OCI-M2 (cell line): ENCODE data around the gene RABL6.
"Not testable (repeated sequence)": the region's sequence is repeated elsewhere in the genome, so short reads cannot be mapped to it uniquely, and the experiment has no call there.

Experiments
- DNase-seq: peaks from one replicate; lab custom pipeline; 2025; ENCODE audit not compliant: unreplicated experiment; lab: John Stamatoyannopoulos, UW

RABL6 gene

GRCh38 chr9:136832581-136832980 lies 24.8 kb downstream of the RABL6 start:
- DNase-seq: no peak

GRCh38 chr9:136833381-136834048 lies 25.8 kb downstream of the RABL6 start:
- not testable (repeated sequence) for DNase-seq

DNA sequence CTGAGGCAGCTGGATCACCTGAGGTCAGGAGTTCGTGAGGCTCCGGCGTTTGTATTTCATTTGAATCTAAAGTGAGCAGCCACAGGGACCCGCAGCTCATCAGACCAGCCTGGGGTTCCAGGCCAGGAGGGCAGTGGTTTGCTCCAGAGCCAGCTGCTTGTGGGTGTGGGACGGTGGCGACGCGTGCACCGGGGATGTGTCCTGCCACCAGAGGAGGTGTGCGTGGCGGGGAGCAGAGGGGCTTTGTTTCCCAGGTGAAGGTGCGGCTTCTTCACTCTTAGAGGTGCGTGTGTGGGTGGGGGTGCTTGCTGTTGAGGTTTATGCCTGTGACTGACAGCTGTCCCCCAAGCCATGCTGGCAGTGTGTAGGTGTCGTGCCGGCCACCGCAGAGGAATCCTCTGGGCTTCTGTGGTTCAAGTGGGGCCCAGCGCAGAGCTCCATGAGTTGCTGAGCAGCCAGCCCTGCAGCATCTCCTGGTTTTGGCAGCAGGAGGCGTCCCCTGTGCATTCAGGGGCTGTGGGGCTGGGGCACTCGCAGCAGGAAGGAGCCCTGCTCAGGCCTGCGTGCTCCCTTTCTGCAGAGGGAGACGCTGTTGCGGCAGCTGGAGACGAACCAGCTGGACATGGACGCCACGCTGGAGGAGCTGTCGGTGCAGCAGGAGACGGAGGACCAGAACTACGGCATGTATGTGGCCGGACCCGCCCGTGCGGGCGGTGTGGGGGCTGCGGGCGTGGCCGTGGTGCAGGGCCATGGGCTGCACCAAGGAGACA lies 27.6 kb downstream of the RABL6 start:
- DNase-seq: no peak

DNA sequence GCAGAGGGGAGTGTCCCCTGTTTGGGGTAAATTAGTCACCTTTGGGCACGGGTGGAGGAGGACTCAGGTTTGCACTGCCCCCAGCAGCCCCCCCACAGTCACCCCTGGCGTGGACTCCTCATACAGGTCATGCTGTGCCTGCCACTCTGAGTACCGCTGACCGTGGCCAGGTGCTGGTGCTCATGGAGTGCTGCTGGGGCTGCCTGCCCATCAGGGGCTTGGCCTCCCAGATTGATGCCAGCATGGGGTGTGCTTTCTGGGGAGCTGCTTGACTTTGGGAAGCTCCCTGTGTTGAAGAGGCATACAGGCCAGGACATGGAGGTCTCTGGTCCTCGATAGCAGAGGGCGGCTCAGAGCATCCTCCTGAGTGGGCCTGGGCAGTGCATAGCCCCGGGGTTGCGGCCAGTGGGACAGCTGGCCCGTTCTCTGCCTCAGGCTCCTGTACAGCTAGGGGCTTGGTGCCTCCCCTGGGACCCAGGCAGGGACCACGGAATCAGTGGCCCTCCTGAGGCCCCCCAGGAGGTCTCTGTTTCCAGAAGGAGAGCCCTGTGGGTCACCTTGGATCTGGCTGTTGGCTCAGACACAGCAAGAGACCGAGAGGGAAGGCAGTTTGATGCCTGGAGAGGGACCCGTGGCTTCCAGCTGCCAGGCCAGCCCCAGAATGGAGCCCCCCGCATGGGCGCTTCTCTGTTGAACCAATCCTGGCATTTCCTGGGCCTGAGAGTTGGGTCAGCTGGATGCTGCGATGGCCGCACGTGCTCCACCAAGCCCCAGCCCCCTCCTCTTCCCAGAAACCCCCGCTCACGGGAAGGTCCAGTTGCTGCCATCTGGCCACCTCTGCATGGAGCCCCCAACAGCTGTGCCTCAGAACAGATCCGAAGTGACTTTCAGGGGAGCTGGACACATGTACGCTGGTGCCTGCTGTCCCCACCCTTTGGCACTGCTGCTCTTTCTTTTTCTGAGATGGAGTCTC lies 28.5 kb downstream of the RABL6 start:
- DNase-seq: no peak

DNA sequence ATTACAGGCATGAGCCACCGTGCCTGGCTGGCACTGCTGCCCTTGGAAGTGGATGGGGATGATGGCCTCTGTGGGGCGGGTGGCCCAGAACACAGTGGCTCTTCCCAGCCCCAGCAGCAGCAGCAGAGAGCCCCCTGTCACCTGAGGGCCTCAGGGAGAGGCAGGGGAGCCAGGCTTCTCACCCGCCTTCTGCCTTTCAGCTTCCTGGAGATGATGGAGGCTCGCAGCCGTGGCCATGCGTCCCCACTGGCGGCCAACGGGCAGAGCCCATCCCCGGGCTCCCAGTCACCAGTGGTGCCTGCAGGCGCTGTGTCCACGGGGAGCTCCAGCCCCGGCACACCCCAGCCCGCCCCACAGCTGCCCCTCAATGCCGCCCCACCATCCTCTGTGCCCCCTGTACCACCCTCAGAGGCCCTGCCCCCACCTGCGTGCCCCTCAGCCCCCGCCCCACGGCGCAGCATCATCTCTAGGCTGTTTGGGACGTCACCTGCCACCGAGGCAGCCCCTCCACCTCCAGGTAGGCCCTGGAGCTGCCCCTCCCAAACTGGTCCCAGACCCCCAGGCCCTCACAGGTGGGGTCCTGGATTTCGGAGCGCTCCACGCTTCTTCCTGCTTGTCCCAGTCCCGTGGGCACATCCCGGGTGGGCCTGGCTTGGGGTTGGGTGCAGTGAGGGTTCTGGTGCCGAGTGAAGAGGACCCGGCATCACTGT lies 29.6 kb downstream of the RABL6 start:
- no peak for DNase-seq

DNA sequence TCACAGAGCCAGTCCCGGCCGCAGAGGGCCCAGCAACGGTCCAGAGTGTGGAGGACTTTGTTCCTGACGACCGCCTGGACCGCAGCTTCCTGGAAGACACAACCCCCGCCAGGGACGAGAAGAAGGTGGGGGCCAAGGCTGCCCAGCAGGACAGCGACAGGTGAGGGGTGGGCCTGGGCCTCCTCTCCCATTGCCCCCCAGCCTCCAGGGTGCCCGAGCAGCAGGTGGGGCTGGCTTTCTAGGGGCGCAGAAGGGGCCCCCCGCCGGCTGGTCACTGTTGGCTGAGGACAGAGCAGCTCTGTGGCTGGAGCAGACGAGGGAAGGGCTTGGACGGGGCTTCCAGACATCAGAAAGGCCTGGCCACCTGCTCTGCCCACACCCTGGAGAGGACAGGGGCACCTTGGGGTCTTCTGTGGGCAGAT lies 30.1 kb downstream of the RABL6 start:
- DNase-seq: not testable (repeated sequence)

DNA sequence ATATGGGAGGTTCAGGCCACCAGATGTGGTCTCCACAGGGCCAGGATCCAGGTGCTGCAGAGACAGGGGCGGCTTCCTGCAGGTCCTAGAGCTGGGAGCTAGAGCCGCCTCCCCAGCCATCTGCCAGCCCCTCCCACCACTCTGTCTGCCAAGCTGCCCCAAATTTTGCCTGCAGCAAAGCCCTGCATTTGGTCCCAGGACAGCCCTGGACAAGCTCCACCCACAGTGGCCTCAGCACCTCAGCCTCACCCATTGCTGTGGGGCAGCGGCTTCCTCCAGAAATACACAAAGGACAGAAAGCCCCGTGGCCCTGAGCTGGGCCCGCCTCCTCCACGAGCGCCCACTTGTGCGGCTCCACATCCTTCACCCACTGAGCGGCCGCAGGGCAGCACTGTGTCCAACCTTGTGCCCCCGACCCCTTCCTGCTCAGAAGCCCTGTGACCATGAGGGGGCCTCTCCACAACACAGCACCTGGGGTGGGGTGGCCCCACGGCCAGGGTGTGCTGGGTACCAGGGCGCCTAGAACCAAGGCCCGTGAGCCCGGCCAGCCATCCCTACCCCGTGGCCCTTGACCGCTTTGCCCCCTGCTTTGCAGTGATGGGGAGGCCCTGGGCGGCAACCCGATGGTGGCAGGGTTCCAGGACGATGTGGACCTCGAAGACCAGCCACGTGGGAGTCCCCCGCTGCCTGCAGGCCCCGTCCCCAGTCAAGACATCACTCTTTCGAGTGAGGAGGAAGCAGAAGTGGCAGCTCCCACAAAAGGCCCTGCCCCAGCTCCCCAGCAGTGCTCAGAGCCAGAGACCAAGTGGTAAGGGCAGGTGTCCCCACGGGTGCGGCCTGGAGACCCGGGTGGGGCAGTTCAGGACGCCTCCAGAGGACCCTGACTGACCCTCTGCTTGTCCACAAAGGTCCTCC lies 30.8 kb downstream of the RABL6 start:
- no peak for DNase-seq

DNA sequence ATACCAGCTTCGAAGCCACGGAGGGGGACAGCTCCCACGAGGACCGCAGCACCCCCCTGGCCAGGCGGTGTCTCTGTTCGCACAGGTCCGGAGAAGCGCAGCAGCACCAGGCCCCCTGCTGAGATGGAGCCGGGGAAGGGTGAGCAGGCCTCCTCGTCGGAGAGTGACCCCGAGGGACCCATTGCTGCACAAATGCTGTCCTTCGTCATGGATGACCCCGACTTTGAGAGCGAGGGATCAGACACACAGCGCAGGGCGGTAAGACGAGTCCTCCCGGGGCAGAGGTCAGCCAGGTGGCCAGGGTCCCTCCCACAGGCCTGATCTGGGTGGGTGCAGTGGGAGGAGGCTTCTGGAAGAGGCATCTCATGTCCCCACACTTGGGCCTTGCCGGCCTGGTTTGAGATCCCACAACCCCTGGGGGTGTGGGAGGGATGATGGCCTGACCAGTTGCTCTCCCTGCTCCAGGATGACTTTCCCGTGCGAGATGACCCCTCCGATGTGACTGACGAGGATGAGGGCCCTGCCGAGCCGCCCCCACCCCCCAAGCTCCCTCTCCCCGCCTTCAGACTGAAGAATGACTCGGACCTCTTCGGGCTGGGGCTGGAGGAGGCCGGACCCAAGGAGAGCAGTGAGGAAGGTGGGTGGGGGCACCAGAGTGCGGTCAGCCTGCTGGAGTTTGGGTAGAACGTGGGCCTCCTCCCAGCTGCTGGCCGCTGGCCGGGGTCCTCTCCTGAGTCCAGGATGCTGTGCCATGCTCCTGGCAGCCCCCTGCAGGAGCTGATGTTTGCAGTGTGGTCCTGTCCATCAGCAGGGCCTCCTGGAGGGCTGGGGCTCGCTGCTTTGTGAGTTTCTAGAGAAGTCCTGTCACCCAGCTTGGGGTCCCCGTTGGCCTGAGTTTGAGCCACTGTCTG lies 31.7 kb downstream of the RABL6 start:
- no peak for DNase-seq

GRCh38 chr9:136840140-136840876 lies 32.6 kb downstream of the RABL6 start:
- DNase-seq: no peak

DNA sequence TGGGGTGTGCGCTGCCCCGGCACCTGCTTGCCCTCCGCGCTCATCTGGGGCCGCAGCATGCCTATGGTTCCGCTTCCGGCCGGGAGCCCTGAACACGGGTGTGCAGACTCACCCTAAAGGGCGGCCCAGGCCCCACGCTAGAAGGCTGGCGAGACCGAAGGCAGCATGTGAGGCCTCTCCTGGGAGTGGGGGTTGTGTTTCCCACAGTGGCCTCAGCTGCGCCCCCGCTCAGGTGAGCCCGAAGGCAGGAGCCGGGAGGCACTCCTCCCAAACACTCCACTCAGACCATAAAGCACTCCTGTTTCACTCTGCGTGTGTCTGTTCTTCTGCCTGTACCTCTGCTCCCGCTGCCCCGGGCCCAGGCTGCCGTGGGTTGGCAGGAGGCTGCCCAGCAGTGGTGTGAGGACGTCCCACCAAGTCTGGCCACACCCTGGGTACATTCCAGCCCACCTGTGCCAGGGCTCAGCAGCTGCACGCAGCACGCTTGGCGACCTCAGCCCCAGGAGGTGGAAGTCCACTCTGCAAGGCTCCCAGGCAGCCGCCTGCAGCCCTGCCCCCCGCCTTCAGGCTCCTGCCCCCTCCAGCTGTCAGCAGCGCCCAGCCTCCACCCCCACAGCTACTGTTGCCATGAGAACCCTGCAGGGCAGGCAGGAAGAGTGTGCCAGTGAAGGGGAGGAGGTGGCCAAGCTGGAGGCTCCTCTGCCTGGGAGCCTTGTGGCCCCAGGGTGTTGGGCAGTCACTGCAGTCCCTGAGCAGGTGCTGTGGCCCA lies 33.3 kb downstream of the RABL6 start:
- no peak for DNase-seq

DNA sequence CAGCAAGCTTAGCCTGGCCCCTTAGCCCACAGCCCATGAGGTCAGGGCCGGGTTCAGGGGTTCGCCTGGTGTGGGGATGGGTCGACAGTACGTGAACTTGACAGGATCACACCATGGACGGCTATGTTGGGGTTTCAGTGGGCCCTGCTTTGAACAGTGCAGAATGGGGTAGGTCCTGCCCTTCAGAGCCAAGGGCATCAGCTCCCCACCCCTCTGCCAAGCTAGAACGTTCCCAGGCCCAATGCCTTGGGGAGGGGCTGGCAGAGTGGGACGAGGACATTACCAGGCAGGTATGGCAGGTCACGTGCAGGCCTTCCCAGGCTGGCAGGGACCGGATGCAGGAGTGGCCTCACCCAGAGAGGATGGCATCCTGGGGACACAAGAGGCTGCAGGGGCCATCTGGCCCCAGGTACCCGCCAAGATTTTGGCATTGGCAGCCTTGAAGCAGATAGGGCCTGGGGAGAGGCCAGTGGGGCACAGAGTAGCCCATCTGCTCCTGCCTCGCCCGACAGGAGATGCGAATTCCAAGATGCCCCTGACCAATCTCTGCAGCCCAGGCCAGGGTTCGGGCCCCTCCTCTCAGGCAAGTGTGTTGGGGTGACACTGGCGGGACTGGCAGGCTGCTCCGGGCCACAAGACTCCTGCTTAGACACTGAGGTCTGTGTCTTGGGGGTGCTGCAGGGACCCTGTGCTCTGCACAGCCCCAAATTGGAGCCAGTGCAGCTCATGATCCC lies 34.1 kb downstream of the RABL6 start:
- DNase-seq: not testable (repeated sequence)

DNA sequence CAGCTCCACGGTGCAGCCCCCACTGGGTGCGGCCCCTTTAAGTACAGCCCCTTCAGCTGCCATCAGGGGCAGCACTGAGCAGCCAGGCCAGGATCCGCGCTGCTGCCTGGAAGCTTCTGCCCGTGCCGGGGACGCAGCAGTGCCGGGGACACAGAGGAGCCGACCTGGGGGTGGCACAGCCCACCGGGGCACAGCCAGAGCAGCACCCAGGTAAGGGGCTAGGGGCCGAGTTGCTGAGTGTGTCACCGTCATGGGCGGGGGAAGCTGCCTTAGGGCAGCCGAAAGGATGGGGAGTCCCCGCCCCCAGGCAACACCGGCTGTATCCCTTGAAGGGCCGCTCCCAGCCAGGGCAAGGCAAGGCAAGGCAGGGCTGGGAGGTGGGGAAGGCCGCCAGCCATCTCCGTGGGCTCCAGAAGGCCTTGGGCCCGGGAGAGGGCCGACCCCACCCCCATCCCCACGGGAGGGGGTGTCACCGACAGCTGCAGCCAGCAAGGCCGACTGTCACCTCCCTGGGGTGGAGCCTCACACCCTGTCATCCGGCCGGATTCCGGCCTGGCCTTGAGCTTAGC lies 34.7 kb downstream of the RABL6 start, which contains the start of gene AJM1:
TSS of gene AJM1 (plus strand) at position 99 of the 569 bp plus-strand sequence. CDS start 1,937 bp downstream, outside the sequence.
- DNase-seq: not testable (repeated sequence)

- DNase-seq: not testable (repeated sequence)
Measured at GRCh38 chr9:136843159-136843800, 35.5 kb downstream of the RABL6 start.

DNA sequence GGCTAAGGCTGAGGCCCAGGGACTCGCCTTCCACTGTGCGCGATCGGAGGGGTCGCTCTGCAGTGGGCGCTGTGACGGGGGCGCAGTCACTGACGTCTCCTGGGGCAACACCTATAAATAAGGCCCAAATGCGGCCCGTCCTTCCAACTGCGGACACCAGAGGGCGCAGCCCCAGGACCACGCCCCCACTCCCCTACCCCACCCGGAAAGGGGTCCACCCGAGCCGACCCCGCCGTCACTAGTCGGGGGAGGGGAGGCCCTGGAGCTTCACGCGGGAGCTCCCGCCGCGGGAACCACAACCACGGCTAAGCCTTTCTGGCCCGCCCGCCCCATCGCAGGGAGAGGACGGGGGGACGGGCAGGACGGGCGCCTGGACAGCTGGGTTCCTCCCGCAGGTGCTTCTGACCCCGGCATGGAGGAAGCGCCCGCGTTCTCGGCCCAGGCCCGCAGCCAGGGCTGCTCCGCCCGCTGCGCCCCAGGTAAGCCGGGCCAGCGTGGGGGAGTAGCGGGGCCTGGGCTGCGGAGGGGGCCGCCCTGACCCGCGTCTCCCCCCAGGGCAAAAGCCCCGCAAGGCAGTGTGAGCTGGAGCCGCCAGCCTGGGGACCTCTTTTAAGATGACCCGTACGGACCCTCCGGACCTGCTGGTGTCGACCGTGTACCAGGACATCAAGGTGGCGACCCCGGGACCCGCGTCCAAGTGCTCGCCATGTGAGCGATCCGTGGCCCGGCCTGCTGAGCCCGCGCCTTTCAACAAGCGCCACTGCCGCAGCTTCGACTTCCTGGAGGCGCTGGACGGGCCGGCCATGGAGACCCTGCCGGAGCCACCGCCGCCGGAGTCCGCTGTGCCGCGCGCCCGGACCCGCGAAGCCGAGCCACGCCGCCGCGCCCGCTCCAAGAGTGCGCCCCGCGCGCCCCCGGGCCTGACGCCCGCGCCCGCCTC lies 36.3 kb downstream of the RABL6 start:
- not testable (repeated sequence) for DNase-seq
